Astrocyte of the cerebellum (primary cell): Measurements from ENCODE around the gene PPP2R2B.

ENCODE experiments used
- DNase-seq: peaks from one replicate; pipeline ENCODE4 v3.0.0-alpha.2; 2011; ENCODE audit warnings: low read depth
- H3K4me3 ChIP-seq: 2 replicates; pipeline ENCODE4 v1.5.1; 2011; ENCODE audit warnings: mild to moderate bottlenecking, low read depth, low read length, moderate library complexity
- in situ Hi-C: cut with HindIII; loops from 2 replicates; pipeline ENCODE4 v1.10.0; 2017; ENCODE audit warnings: low sequenced_read_pairs
- TF ChIP-seq, protein P1 (sequence below): IDR thresholded peaks from 2 replicates; pipeline ENCODE4 v1.5.1; 2012; ENCODE audit warnings: low read length, low read depth, moderate library complexity, mild to moderate bottlenecking; ENCODE audit errors: missing control alignments

PPP2R2B gene

GRCh38 chr5:146912874-146913273 lies 34.3 kb upstream of the PPP2R2B start:
- no peak for DNase-seq
- no peak overlapping the region for H3K4me3 ChIP-seq
- TF ChIP-seq, protein P1, sequence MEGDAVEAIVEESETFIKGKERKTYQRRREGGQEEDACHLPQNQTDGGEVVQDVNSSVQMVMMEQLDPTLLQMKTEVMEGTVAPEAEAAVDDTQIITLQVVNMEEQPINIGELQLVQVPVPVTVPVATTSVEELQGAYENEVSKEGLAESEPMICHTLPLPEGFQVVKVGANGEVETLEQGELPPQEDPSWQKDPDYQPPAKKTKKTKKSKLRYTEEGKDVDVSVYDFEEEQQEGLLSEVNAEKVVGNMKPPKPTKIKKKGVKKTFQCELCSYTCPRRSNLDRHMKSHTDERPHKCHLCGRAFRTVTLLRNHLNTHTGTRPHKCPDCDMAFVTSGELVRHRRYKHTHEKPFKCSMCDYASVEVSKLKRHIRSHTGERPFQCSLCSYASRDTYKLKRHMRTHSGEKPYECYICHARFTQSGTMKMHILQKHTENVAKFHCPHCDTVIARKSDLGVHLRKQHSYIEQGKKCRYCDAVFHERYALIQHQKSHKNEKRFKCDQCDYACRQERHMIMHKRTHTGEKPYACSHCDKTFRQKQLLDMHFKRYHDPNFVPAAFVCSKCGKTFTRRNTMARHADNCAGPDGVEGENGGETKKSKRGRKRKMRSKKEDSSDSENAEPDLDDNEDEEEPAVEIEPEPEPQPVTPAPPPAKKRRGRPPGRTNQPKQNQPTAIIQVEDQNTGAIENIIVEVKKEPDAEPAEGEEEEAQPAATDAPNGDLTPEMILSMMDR, result no peak
- in situ Hi-C loops, result no loop called here

DNA sequence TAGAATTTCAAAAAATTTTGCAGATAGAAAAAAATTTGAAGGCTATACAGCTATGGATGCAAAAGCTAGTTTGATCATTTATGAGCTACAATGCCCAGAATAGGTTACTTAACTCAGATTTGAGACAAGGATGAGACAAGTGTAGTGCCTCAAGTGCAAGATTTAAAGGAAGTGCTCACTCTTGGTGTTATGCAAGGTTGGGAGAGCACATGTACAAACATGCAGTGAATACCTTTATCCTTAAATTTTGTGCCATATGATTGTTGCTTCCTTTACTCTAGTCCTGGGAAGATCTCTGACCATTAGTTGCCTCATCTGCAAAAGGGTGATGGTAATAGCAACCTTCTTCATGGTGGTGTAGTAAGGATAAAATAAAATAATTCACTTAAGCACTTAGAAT lies 31.7 kb upstream of the PPP2R2B start:
- no peak overlapping the region for H3K4me3 ChIP-seq
- no peak for DNase-seq
- TF ChIP-seq, protein P1, result no peak
- in situ Hi-C loops, result no loop called here

DNA sequence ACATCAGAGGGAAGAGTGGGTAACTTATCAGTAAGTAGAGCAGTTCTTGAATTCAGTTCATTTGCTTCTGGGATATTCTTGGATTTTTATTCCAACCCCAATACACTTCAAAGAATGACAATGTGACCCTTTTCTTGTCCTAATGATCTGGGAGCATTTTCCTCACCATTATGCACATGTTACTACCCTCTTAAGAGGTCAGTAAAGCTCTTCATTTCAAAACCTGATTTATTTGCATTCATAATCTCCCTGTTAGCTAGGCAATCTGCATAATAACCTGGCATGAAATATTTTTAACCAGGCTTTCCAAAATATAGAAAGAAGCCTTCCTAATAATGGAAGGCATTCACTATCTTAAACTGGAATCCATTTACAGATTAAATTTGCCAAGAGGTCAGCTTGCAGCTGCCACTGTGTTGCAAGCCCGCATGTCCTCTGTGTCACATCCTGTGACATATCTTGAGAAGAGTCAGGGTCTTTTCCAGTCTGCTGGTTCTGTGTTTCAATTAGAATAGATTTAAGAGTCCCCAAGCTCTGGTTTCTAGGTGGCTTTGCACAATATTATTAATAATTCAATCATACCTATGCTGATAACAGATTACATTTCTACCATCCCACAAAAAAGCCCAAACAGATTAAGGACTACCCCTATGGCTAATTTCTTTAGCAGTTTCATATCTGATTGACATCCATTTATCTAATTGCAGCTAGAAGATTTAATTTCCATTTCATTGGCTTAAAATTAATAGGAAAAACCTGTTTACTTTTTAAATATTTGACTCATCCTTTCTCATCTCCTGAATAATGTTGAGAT lies 30.9 kb upstream of the PPP2R2B start:
- DNase-seq, result no peak
- TF ChIP-seq, protein P1, result no peak
- in situ Hi-C loops, result no loop called here
- no peak overlapping the region for H3K4me3 ChIP-seq

GRCh38 chr5:146906803-146907202 lies 28.2 kb upstream of the PPP2R2B start:
- TF ChIP-seq, protein P1, result peak; percentile 18
- in situ Hi-C loops, result no loop called here
- no peak overlapping the region for H3K4me3 ChIP-seq
- DNase-seq, result no peak

- H3K4me3 ChIP-seq, result no peak overlapping the region
- in situ Hi-C loops, result no loop called here
- DNase-seq, result no peak
- TF ChIP-seq, protein P1, result no peak
Measured at GRCh38 chr5:146904890-146905289, 26.3 kb upstream of the PPP2R2B start.

GRCh38 chr5:146903789-146904188 lies 25.2 kb upstream of the PPP2R2B start:
- no peak overlapping the region for H3K4me3 ChIP-seq
- no peak for DNase-seq
- in situ Hi-C loops, result no loop called here
- TF ChIP-seq, protein P1, result no peak
